Ovary (tissue), 9 donors: ENCODE results near the gene CYP4V2. TPM values are rescaled to one million over a fixed set of nuclear protein-coding genes. Genes with fewer than 3 reads are reported as not detected.
"Not testable (repeated sequence)": the region's sequence is repeated elsewhere in the genome, so short reads cannot be mapped to it uniquely, and the experiment has no call there.

Experiments used
- DNase-seq, 5 donors: peaks; one replicate each; pipeline ENCODE4 v3.0.0-alpha.2; 2019 to 2020
- H3K27ac ChIP-seq, 2 donors: fragments of 200-600 bp; one replicate each; pipeline versions ENCODE4 v1.5.1 to v1.8.0; 2019 to 2022
- H3K27me3 ChIP-seq: fragments of 200-600 bp; one replicate; pipeline ENCODE4 v1.8.0; 2022
- H3K36me3 ChIP-seq: fragments of 200-600 bp; sonication (generic); one replicate; pipeline ENCODE4 v1.5.1; 2019
- H3K4me1 ChIP-seq: one replicate; pipeline ENCODE4 v1.8.1; 2013; ENCODE audit warnings: mild to moderate bottlenecking, moderate library complexity; ENCODE audit not compliant: insufficient read depth
- H3K4me3 ChIP-seq: fragments of 200-600 bp; sonication (generic); one replicate; pipeline ENCODE4 v1.5.1; 2017
- H3K9me3 ChIP-seq, 2 donors: fragments of 200-600 bp in 1 of 2; sonication (generic) in 1 of 2; one replicate each; pipeline versions ENCODE4 v1.5.1 to v1.8.1; 2013 to 2019; ENCODE audit warnings: mild to moderate bottlenecking in 1 of 2, moderate library complexity in 1 of 2
- CTCF ChIP-seq, 3 donors: fragments of 450-650 bp in 2 of 3; fragments of 200-600 bp in 1 of 3; IDR thresholded peaks; one replicate each; pipeline versions ENCODE4 v1.5.1 to v1.8.0; 2016 to 2022; ENCODE audit warnings: antibody characterized with exemption in 3 of 3, mild to moderate bottlenecking in 1 of 3
- EP300 ChIP-seq: sonication (generic); formaldehyde crosslinking; IDR thresholded peaks from one replicate; pipeline ENCODE4 v1.6.1; 2017; ENCODE audit warnings: antibody characterized with exemption
- POLR2A ChIP-seq: fragments of 450-650 bp; IDR thresholded peaks from one replicate; pipeline ENCODE4 v1.6.1; 2017; ENCODE audit warnings: antibody characterized with exemption, mild to moderate bottlenecking, moderate library complexity
- WGBS, 3 donors: extraction: QIAGEN DNeasy Blood & Tissue Kit in 1 of 3; methylation state at CpG; one replicate each; pipeline versions ENCODE4 v1.1.5 to v1.1.7; 2013 to 2017; 5-methylcytosine and 5-hydroxymethylcytosine counted together
- intact Hi-C, 4 donors: fragments of 100-400 bp; cut with DNase I; formaldehyde crosslinking; loops; one replicate each; pipeline versions ENCODE4 v1.11.0 to v1.15.1; 2022 to 2023
- polyA plus RNA-seq, 2 donors: library from polyadenylated mRNA; stranded (reverse); fragments of 200-250 nt in 1 of 2; fragments of 350-450 nt in 1 of 2; fragmentation: Illumina TruSeq in 1 of 2; extraction: RNeasy Lipid Tissue Mini Kit (QIAGEN cat#74804) in 1 of 2; gene quantifications; one replicate each; pipeline ENCODE4 v1.2.3, GENCODE V29; 2013 to 2014
- total RNA-seq, 7 donors: library from RNA; depleted of rRNA in 2 of 7; stranded (reverse); fragments of >200 nt in 2 of 7; fragmentation: NEBNext Ultra II Directional in 3 of 7; extraction: Animal tissue kit (Norgen Biotek cat#: 25700) in 3 of 7; gene quantifications; one replicate each; pipeline versions ENCODE4 v1.1.0 to v1.2.4, GENCODE V29; 2016 to 2023
- donor health status: DM: no; HTN: no; CAD: no; lungs with moderate emphysema.
- donor health status: DM: no; HTN: no; CAD: no.
- donor health status: Bipolar disorder and iron deficiency.
- donor health status: DM: yes; HTN: yes; CAD: no.
- donor health status: DM: no; HTN: no; CAD: no.
- donor health status: DM: yes; HTN: yes; CAD: no.

The CYP4V2 gene
- total and polyA plus RNA-seq, 9 donors = 8.5 to 35.3 (median 17.9) TPM

DNA sequence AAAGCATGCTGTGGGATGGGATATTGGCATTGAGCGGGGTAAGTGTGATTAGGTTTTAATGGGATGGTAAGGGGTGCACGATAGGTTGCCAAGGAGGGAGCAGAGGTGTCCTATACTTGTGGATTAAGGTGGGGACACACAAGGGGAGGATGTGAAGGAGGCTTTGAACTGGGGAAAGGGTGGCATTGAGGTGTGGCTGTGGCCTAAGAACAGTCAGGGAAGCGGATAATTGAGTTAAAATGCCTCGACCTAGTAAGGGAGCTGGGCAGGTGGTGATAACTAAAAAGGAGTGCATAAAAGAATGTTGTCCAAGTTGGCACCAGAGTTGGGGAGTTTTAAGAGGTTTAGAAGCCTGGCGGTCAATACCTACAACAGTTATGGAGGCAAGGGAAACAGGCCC, 53.5 kb downstream of the CYP4V2 start:
- no peak for DNase-seq
- Histone ChIP-seq H3K36me3 (no peaks in the 10 kb centered on the region), H3K27ac (no peak overlapping the region), H3K27me3 (no peaks in the 10 kb centered on the region), H3K9me3 (no peaks in the 10 kb centered on the region), H3K4me3 (no peak overlapping the region), H3K4me1 (no peaks in the 10 kb centered on the region)
- WGBS, 3 donors = 86 to 93% (median 91%) methylated on average over 5 of the region's 5 CpGs
- no peak for TF ChIP-seq EP300
- TF ChIP-seq CTCF (IDR thresholded peaks at IDR 0.05) = no peak
- no peak for TF ChIP-seq POLR2A
- intact Hi-C loops = no loop called here

GRCh38 chr4:186247062-186247752, 55.8 kb downstream of the CYP4V2 start:
- H3K27me3 ChIP-seq, H3K9me3 ChIP-seq, H3K36me3 ChIP-seq, DNase-seq, intact Hi-C loops, H3K27ac ChIP-seq, H3K4me3 ChIP-seq, H3K4me1 ChIP-seq: not testable (repeated sequence)
- 88 to 95% (median 93%) methylated on average over 9 of the region's 9 CpGs for WGBS, 3 donors

DNA sequence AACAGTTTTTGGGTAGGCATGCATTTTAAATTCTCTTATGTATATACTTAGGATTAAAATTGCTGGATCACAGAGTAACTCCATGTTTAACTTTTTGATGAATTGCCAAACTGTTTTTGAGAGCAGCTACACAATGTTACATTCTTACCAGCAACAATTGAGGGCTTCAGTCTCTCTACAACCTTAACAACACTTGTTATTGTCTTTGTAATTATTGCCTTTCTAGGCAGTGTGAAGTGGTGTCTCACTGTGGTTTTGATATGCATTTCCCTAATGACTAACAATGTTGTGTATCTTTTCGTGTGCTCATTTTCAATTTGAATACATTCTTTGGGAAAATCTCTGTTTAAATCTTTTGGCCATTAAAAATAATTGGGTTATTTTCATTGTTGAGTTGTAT, 57.3 kb downstream of the CYP4V2 start:
- Histone ChIP-seq H3K4me1 (no peaks in the 10 kb centered on the region), H3K27me3 (no peaks in the 10 kb centered on the region), H3K27ac (no peak overlapping the region), H3K9me3 (no peaks in the 10 kb centered on the region), H3K4me3 (no peak overlapping the region), H3K36me3 (no peaks in the 10 kb centered on the region)
- no peak for DNase-seq
- intact Hi-C loops = no loop called here
- TF ChIP-seq POLR2A (no peak), CTCF (IDR thresholded peaks at IDR 0.05) (no peak), EP300 (no peak)
- 80 to 89% (median 82%) methylated on average over 1 of the region's 1 CpG for WGBS, 3 donors

DNA sequence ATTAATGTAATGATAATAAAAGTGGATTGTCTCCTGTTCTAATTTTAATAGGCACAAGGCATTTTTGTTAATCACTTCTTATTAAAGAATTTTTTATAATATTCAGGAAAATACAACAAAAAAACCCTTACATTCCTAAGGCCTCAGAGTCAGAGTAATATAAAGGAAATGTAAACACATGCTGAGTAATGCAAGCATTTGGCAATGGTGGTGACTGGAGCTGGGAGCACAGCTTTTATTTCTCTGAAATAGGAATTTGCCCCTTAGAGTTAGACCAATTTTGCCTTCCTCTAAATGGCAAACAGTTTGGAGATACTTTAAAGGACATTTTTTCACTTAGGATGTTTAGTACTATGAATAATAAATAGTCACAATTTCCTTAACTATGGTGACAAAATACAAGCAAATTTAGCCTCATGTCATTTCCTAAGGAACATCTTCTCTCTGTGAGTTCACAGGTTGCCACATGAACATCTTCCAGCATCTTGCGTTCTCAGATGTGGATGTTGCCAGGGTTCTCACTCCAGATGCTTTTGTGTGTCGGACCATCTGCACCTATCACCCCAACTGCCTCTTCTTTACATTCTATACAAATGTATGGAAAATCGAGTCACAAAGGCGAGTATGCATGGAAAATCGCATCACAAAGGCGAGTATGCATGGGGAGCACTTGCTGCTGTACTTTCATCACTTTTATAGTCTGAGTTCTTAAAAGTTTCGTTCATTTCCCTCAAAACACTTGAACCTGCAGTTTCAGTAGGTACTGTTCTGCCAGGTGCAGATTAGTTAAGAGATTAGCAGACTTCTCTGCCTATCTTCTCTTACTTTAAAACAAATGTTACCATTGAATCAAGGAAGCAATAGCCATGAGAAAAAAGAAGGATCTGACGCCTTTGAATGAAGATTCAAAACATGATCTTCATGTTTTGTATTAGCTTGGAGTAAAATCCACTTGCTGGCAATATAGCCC, 58.7 kb downstream of the CYP4V2 start:
- no peaks in the 10 kb centered on the region for H3K4me1 ChIP-seq
- H3K27ac ChIP-seq = no peak overlapping the region
- H3K36me3 ChIP-seq = no peaks in the 10 kb centered on the region
- 71 to 80% (median 72%) methylated on average over 8 of the region's 8 CpGs for WGBS, 3 donors
- no peaks in the 10 kb centered on the region for H3K9me3 ChIP-seq
- no peak overlapping the region for H3K4me3 ChIP-seq
- H3K27me3 ChIP-seq = no peaks in the 10 kb centered on the region
- intact Hi-C loops = no loop called here
- TF ChIP-seq EP300 (no peak), POLR2A (no peak), CTCF (IDR thresholded peaks at IDR 0.05) (no peak)
- DNase-seq = no peak

DNA sequence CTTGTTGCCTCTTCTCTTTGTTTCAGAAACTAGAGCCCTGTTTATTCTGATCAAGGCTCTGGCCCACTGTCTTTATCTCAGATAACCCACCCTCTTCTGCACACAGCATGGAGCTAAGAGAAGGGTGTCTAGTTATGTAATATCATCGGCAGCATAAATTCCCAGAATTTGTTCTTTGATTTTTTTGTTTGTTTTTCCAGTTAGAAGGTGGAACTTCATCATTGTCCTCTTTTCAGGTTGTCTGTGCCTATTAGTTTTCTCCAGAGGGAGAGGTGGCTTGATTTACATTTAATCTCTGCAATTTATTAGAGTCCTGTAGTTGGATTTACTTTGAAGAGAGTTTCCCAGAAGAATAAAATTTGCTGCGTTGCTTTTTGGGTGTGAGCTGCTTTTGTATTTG, 59.4 kb downstream of the CYP4V2 start:
- H3K36me3 ChIP-seq = no peaks in the 10 kb centered on the region
- TF ChIP-seq POLR2A = no peak
- TF ChIP-seq CTCF (IDR thresholded peaks at IDR 0.05) = no peak
- no peak for TF ChIP-seq EP300
- intact Hi-C loops = no loop called here
- H3K27me3 ChIP-seq = no peaks in the 10 kb centered on the region
- DNase-seq = no peak
- no peak overlapping the region for H3K4me3 ChIP-seq
- WGBS, 3 donors = 59 to 73% (median 70%) methylated on average over 2 of the region's 2 CpGs
- no peak overlapping the region for H3K27ac ChIP-seq
- no peaks in the 10 kb centered on the region for H3K9me3 ChIP-seq
- H3K4me1 ChIP-seq = no peaks in the 10 kb centered on the region
